CD4-positive, alpha-beta T cell (primary cell): ENCODE measurements around the gene KCNQ4. TPM values are rescaled to one million over a fixed set of nuclear protein-coding genes. Genes with fewer than 3 reads are reported as not detected.
A peak's percentile ranks its signal among the peaks of the same experiment; 100 is the strongest.

Experiments used
- ATAC-seq: fragments of 200-7000 bp; cut with Tn5 transposase; one replicate; pipeline ENCODE4 v1.10.0; 2022; ENCODE audit warnings: mild to moderate bottlenecking; ENCODE audit not compliant: poor library complexity
- CTCF ChIA-PET: fragments of 350-600 bp; sonication (Branson Sonifier 250); formaldehyde crosslinking; loops from one replicate; lab custom pipeline; 2021; ENCODE audit warnings: antibody characterized with exemption, inconsistent platforms; lab: Charles Lee
- POLR2A ChIA-PET: fragments of 350-600 bp; sonication (Branson Sonifier 250); formaldehyde crosslinking; loops from one replicate; lab custom pipeline; 2021; ENCODE audit warnings: antibody characterized with exemption, inconsistent platforms; lab: Charles Lee
- DNase-seq, 14 experiments: peaks; one replicate each; pipeline ENCODE4 v3.0.0-alpha.2; 2013 to 2020; ENCODE audit warnings: mixed read lengths in 2 of 14
- H3K27ac ChIP-seq, 2 donors: one replicate each; pipeline versions ENCODE4 v1.5.1 to v1.7.0; 2013; ENCODE audit warnings: low read length in 2 of 2, low read depth in 1 of 2, mild to moderate bottlenecking in 1 of 2
- H3K27me3 ChIP-seq, 2 experiments: 1 replicate in 1 of 2; 2 replicates in 1 of 2; pipeline versions ENCODE4 v1.6.1 to v1.7.0; 2013; ENCODE audit warnings: low read length in 2 of 2, control low read depth in 1 of 2, mild to moderate bottlenecking in 1 of 2, moderate library complexity in 1 of 2; ENCODE audit not compliant: insufficient read depth in 2 of 2, control insufficient read depth in 1 of 2
- H3K36me3 ChIP-seq: one replicate; pipeline ENCODE4 v1.6.1; 2013; ENCODE audit warnings: low read length, control low read depth; ENCODE audit not compliant: insufficient read depth
- H3K4me1 ChIP-seq: one replicate; pipeline ENCODE4 v1.6.1; 2013; ENCODE audit warnings: low read length, control low read depth; ENCODE audit not compliant: insufficient read depth
- H3K4me3 ChIP-seq: one replicate; pipeline ENCODE4 v1.5.1; 2013; ENCODE audit warnings: mild to moderate bottlenecking, low read length, moderate library complexity
- H3K9me3 ChIP-seq, 2 experiments: 1 replicate in 1 of 2; 2 replicates in 1 of 2; pipeline versions ENCODE4 v1.6.1 to v1.7.0; 2013; ENCODE audit warnings: low read length in 2 of 2, mild to moderate bottlenecking in 2 of 2, control low read depth in 1 of 2, moderate library complexity in 1 of 2; ENCODE audit not compliant: control insufficient read depth in 1 of 2, insufficient read depth in 1 of 2
- H3K27ac Mint-ChIP-seq: one replicate; pipeline ENCODE4 v1.8.0; 2020; ENCODE audit warnings: mixed read lengths
- H3K27me3 Mint-ChIP-seq: one replicate; pipeline ENCODE4 v1.8.0; 2021; ENCODE audit warnings: mixed read lengths
- H3K36me3 Mint-ChIP-seq: one replicate; pipeline ENCODE4 v1.8.0; 2021; ENCODE audit warnings: low read depth, mixed read lengths
- H3K4me1 Mint-ChIP-seq: one replicate; pipeline ENCODE4 v1.8.0; 2021; ENCODE audit warnings: low read depth, mixed read lengths
- H3K4me3 Mint-ChIP-seq: one replicate; pipeline ENCODE4 v1.8.0; 2020; ENCODE audit warnings: mild to moderate bottlenecking, mixed read lengths
- H3K9me3 Mint-ChIP-seq: one replicate; pipeline ENCODE4 v1.8.0; 2020; ENCODE audit warnings: mixed read lengths
- CTCF ChIP-seq: fragments of 200-600 bp; IDR thresholded peaks from one replicate; pipeline ENCODE4 v1.8.0; 2022; ENCODE audit warnings: antibody characterized with exemption, mild to moderate bottlenecking
- intact Hi-C, 2 experiments: fragments of 100-400 bp; cut with DNase I in 1 of 2; cut with micrococcal nuclease in 1 of 2; formaldehyde crosslinking; loops; one replicate each; pipeline versions ENCODE4 v1.15.1 to v1.9.0; 2023 to 2025; cut with DNase I, micrococcal nuclease
- polyA plus RNA-seq, 2 donors: library from polyadenylated mRNA; unstranded; fragments of 120-200 nt; gene quantifications; one replicate each; pipeline ENCODE4 v1.2.1, GENCODE V29; 2013
- total RNA-seq, 174 experiments: library from RNA in 2 of 174; stranded (reverse) in 2 of 174; gene quantifications; one replicate each; pipeline ENCODE4 v1.2.3 and lab custom pipeline; 2021 to 2026

Gene KCNQ4
- total RNA-seq (under 1 TPM; 0.25 to 0.30 TPM), total RNA-seq (lab: John Stamatoyannopoulos, UW) (0 to 1.2 (median 0.40) reads per million in 172 experiments)
- polyA plus RNA-seq (2013, experiment 1 of 2) = 0.15 TPM
- 0.75 TPM for polyA plus RNA-seq (2013, experiment 2 of 2)

GRCh38 chr1:40783001-40783905 is at the start of gene KCNQ4:
KCNQ4 (plus strand) TSS chr1:40783787; CDS start chr1:40784094, 307 bp downstream.
- H3K36me3 ChIP-seq = peaks cover 4% of the 10 kb centered on the region
- Mint-ChIP-seq H3K36me3 (peaks cover 4% of the 10 kb centered on the region), H3K27me3 (peaks cover 47% of the 10 kb centered on the region), H3K9me3 (no peaks in the 10 kb centered on the region), H3K4me3 (peak within 1 kb of the TSS; percentile 79), H3K4me1 (peaks cover 6% of the 10 kb centered on the region), H3K27ac (no peak within 1 kb of the TSS)
- H3K4me3 ChIP-seq = no peak within 1 kb of the TSS
- DNase-seq (peak in 5 of 14 experiments; percentile 11 to 55 (median 38)), ATAC-seq (peak; percentile 62)
- POLR2A ChIA-PET = no interaction called here
- CTCF ChIA-PET = interaction anchor here (0.9 kb wide), 1 partner anchor 9 kb away, joined by 3 read pairs; no protein-coding TSS in a partner anchor
- H3K4me1 ChIP-seq = peaks cover 9% of the 10 kb centered on the region
- TF ChIP-seq CTCF = no peak
- intact Hi-C loops = no loop called here
- H3K9me3 ChIP-seq = no peaks in the 10 kb centered on the region
- no peak within 1 kb of the TSS for H3K27ac ChIP-seq
- peaks cover 15 to 27% of the 10 kb centered on the region in 2 experiments for H3K27me3 ChIP-seq

DNA sequence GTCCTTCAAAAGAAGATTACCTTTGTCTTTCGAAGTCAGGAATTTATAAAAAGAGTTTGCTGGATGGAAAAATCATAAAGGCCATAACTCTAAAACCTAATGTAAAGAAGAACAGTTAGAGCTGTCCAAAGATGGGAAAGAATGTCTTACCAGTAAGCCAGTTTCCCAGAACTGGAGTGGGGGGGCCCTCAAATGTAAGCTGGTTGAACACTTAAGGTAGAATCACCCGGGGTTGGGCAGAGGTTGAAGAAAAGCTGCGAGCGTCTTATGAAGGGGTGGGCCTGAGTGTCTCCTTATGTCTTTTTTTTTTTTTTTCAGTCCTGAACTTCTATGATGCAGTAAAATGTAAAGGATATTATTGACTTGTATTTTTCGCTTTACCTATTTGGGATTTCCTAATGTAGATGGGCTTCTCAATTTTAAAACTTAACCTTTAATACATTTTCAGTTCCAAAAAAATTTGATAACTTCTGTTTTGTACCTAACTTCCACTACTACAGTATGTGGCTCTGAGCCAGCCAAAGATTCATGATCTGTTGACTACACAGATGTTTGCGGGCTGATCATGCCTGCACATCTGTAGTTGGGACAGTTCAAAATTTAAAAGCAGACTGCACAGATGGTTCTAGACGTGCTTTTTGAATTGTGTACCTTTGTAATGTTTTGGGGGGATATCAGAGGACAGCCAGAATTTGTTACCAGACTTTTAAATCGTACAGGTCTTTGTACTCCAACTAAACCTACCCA is 48.5 kb upstream of the KCNQ4 start:
- POLR2A ChIA-PET = interaction anchor here (1.4 kb wide), 1 partner anchor 44 kb away, joined by 4 read pairs; the partner anchor contains the start of gene NFYC

More for the DNA sequence above, 48.5 kb upstream of the KCNQ4 start:
- Mint-ChIP-seq H3K27ac (peak overlapping the region; percentile 50), H3K4me3 (no peak overlapping the region), H3K9me3 (no peaks in the 10 kb centered on the region), H3K4me1 (peaks cover 57% of the 10 kb centered on the region), H3K36me3 (peaks cover 46% of the 10 kb centered on the region), H3K27me3 (no peaks in the 10 kb centered on the region)
- Histone ChIP-seq H3K27ac (no peak overlapping the region), H3K4me3 (no peak overlapping the region), H3K4me1 (no peaks in the 10 kb centered on the region), H3K27me3 (no peaks in the 10 kb centered on the region), H3K9me3 (no peaks in the 10 kb centered on the region), H3K36me3 (peaks cover 13% of the 10 kb centered on the region)
- intact Hi-C loops = no loop called here
- ATAC-seq = no peak
- CTCF ChIA-PET = interaction anchor here (0.7 kb wide), 1 partner anchor 31 kb away, joined by 3 read pairs; no protein-coding TSS in a partner anchor
- TF ChIP-seq CTCF = no peak
- no peak for DNase-seq
